OCI-LY7 (cell line): Measurements from ENCODE around the gene RUNDC3A. TPM values are rescaled to one million over a fixed set of nuclear protein-coding genes. Genes with fewer than 3 reads are reported as not detected.

Source experiments
- BruUV-seq: library from RNA; stranded (reverse); fragments of 400-500 nt; replicated peaks from 2 replicates; lab custom pipeline; 2021; lab: Mats Ljungman, UMichigan
- CTCF ChIA-PET: fragments of 300-600 bp; sonication (Branson Sonifier 250); formaldehyde crosslinking; loops from one replicate; lab custom pipeline; 2022; ENCODE audit warnings: antibody characterized with exemption; ENCODE audit not compliant: unreplicated experiment; lab: Charles Lee
- POLR2A ChIA-PET: fragments of 300-600 bp; sonication (Branson Sonifier 250); formaldehyde crosslinking; loops from one replicate; lab custom pipeline; 2022; ENCODE audit warnings: antibody characterized with exemption; lab: Charles Lee
- DNase-seq: peaks from one replicate; pipeline ENCODE4 v3.0.0-alpha.2; 2015; ENCODE audit warnings: low spot score
- H2AFZ ChIP-seq: fragments of 200-600 bp; sonication (generic), shearing (Covaris generic); 2 replicates; pipeline ENCODE4 v1.6.1; 2014; ENCODE audit warnings: mild to moderate bottlenecking, antibody characterized with exemption, low read length, moderate library complexity
- H3K27ac ChIP-seq: fragments of 200-600 bp; sonication (generic); 2 replicates; pipeline ENCODE4 v1.5.1; 2014; ENCODE audit warnings: mixed run types, low read depth, mild to moderate bottlenecking, moderate library complexity, low read length, inconsistent platforms; ENCODE audit not compliant: poor library complexity, severe bottlenecking
- H3K36me3 ChIP-seq: fragments of 200-600 bp; sonication (generic); 2 replicates; pipeline ENCODE4 v1.6.1; 2014; ENCODE audit warnings: mild to moderate bottlenecking, antibody characterized with exemption, low read length, moderate library complexity, mixed read lengths; ENCODE audit not compliant: insufficient read depth
- H3K4me1 ChIP-seq: fragments of 200-600 bp; sonication (generic); 2 replicates; pipeline ENCODE4 v1.5.1; 2014; ENCODE audit warnings: mild to moderate bottlenecking, low read length; ENCODE audit not compliant: insufficient read depth, poor library complexity, severe bottlenecking
- H3K4me2 ChIP-seq: fragments of 200-600 bp; sonication (generic); 2 replicates; pipeline ENCODE4 v1.6.1; 2014; ENCODE audit warnings: mild to moderate bottlenecking, low read length
- H3K4me3 ChIP-seq: fragments of 200-600 bp; sonication (generic); 2 replicates; pipeline ENCODE4 v1.5.1; 2014; ENCODE audit warnings: mild to moderate bottlenecking, low read depth, low read length; ENCODE audit not compliant: poor library complexity, severe bottlenecking
- H3K79me2 ChIP-seq: fragments of 200-600 bp; sonication (generic); 2 replicates; pipeline ENCODE4 v1.6.1; 2016; ENCODE audit warnings: low read depth, mild to moderate bottlenecking, low read length, moderate library complexity, mixed read lengths; ENCODE audit not compliant: insufficient read depth
- H3K9me2 ChIP-seq: fragments of 200-600 bp; sonication (generic); 2 replicates; pipeline ENCODE4 v1.6.1; 2016; ENCODE audit warnings: mild to moderate bottlenecking, low read length, mixed read lengths; ENCODE audit not compliant: insufficient read depth
- H3K9me3 ChIP-seq: fragments of 200-600 bp; sonication (generic); 2 replicates; pipeline ENCODE4 v1.6.1; 2014; ENCODE audit warnings: mild to moderate bottlenecking, mixed run types, low read length, mixed read lengths
- H4K20me1 ChIP-seq: fragments of 200-600 bp; sonication (generic); 2 replicates; pipeline ENCODE4 v1.6.1; 2014; ENCODE audit warnings: mild to moderate bottlenecking, antibody characterized with exemption, low read length, moderate library complexity, mixed read lengths; ENCODE audit not compliant: insufficient read depth
- CTCF ChIP-seq: fragments of 200-600 bp; sonication (generic); conservative IDR thresholded peaks from 2 replicates; pipeline ENCODE4 v1.5.1; 2014; ENCODE audit warnings: mild to moderate bottlenecking, antibody characterized with exemption, low read length, moderate library complexity, mixed read lengths
- EZH2phosphoT487 ChIP-seq: fragments of 200-600 bp; sonication (generic); IDR thresholded peaks from 2 replicates; pipeline ENCODE4 v1.6.1; 2018; ENCODE audit warnings: low read depth, borderline replicate concordance, mild to moderate bottlenecking, mixed run types, antibody characterized with exemption, low read length, moderate library complexity, mixed read lengths
- intact Hi-C: fragments of 100-400 bp; cut with micrococcal nuclease; formaldehyde crosslinking; loops from one replicate; pipeline ENCODE4 v1.10.0; 2022; ENCODE audit not compliant: unreplicated experiment
- total RNA-seq, 2 experiments: library from RNA; depleted of rRNA in 1 of 2; stranded (reverse); fragments of >200 nt in 1 of 2; shearing (Covaris generic) in 1 of 2; gene quantifications; 2 replicates each; pipeline ENCODE4 v1.2.3, GENCODE V29; 2014 to 2022

Gene RUNDC3A
- total RNA-seq, 2 experiments from 2014 or later = 0.09 TPM; not detected in 1

- POLR2A ChIA-PET = no interaction called here
- intact Hi-C loops = no loop called here
These were observed 48.1 kb upstream of the RUNDC3A start for GRCh38 chr17:44260296-44260695.

GRCh38 chr17:44262654-44263225 is 45.7 kb upstream of the RUNDC3A start:
- no peaks in the 10 kb centered on the region for H3K9me3 ChIP-seq
- H3K27ac ChIP-seq = no peak overlapping the region
- no peaks in the 10 kb centered on the region for H3K79me2 ChIP-seq
- no TSS peak for BruUV-seq
- no peaks in the 10 kb centered on the region for H3K9me2 ChIP-seq
- H3K4me1 ChIP-seq = no peaks in the 10 kb centered on the region
- H4K20me1 ChIP-seq = no peaks in the 10 kb centered on the region
- POLR2A ChIA-PET = no interaction called here
- no peaks in the 10 kb centered on the region for H3K36me3 ChIP-seq
- no peak overlapping the region for H3K4me2 ChIP-seq
- CTCF ChIA-PET = no interaction called here
- TF ChIP-seq EZH2phosphoT487 = no peak
- no peak for TF ChIP-seq CTCF
- intact Hi-C loops = no loop called here
- no peak for DNase-seq
- no peak overlapping the region for H3K4me3 ChIP-seq
- no peak overlapping the region for H2AFZ ChIP-seq

More at GRCh38 chr17:44260296-44260695, 48.1 kb upstream of the RUNDC3A start:
- H3K4me2 ChIP-seq = no peak overlapping the region
- H3K27ac ChIP-seq = no peak overlapping the region
- H4K20me1 ChIP-seq = no peaks in the 10 kb centered on the region
- CTCF ChIA-PET = no interaction called here
- no peaks in the 10 kb centered on the region for H3K9me2 ChIP-seq
- H3K9me3 ChIP-seq = no peaks in the 10 kb centered on the region
- no peaks in the 10 kb centered on the region for H3K79me2 ChIP-seq
- no TSS peak for BruUV-seq
- no peaks in the 10 kb centered on the region for H3K4me1 ChIP-seq
- TF ChIP-seq EZH2phosphoT487 = no peak
- no peak for TF ChIP-seq CTCF
- H3K36me3 ChIP-seq = no peaks in the 10 kb centered on the region
- H2AFZ ChIP-seq = no peak overlapping the region
- DNase-seq = no peak
- H3K4me3 ChIP-seq = no peak overlapping the region

GRCh38 chr17:44263345-44263902 is 45.0 kb upstream of the RUNDC3A start:
- Histone ChIP-seq H3K4me1 (no peaks in the 10 kb centered on the region), H3K79me2 (no peaks in the 10 kb centered on the region), H4K20me1 (no peaks in the 10 kb centered on the region), H3K9me2 (no peaks in the 10 kb centered on the region), H3K27ac (no peak overlapping the region), H2AFZ (no peak overlapping the region), H3K36me3 (no peaks in the 10 kb centered on the region), H3K4me2 (no peak overlapping the region), H3K4me3 (no peak overlapping the region), H3K9me3 (no peaks in the 10 kb centered on the region)
- intact Hi-C loops = no loop called here
- POLR2A ChIA-PET = no interaction called here
- CTCF ChIA-PET = no interaction called here
- no peak for DNase-seq
- BruUV-seq = no TSS peak
- TF ChIP-seq EZH2phosphoT487 = no peak
- no peak for TF ChIP-seq CTCF
